Left ventricle myocardium inferior (tissue), 1 donor: ENCODE results near the gene CYBA. TPM values are rescaled to one million over a fixed set of nuclear protein-coding genes. Genes with fewer than 3 reads are reported as not detected.

Experiments used
- DNase-seq: peaks from one replicate; pipeline ENCODE4 v3.0.0-alpha.2; 2020
- H3K27ac ChIP-seq: fragments of 200-600 bp; replicated peaks from 2 replicates; pipeline ENCODE4 v1.8.0; 2021
- H3K27me3 ChIP-seq: fragments of 200-600 bp; 2 replicates; pipeline ENCODE4 v1.8.0; 2021; ENCODE audit warnings: low read depth
- H3K36me3 ChIP-seq: fragments of 200-600 bp; 2 replicates; pipeline ENCODE4 v1.8.0; 2021
- H3K4me1 ChIP-seq: fragments of 200-600 bp; 2 replicates; pipeline ENCODE4 v1.8.0; 2021
- H3K4me3 ChIP-seq: fragments of 200-600 bp; 2 replicates; pipeline ENCODE4 v1.8.0; 2021; ENCODE audit warnings: mild to moderate bottlenecking, moderate library complexity
- H3K9me3 ChIP-seq: fragments of 200-600 bp; replicated peaks from 2 replicates; pipeline ENCODE4 v1.8.0; 2021
- CTCF ChIP-seq: fragments of 200-600 bp; IDR thresholded peaks from 2 replicates; pipeline ENCODE4 v1.8.0; 2021; ENCODE audit warnings: antibody characterized with exemption, mild to moderate bottlenecking, borderline replicate concordance
- intact Hi-C: fragments of 100-400 bp; cut with micrococcal nuclease; formaldehyde crosslinking; loops from one replicate; pipeline ENCODE4 v1.11.0; 2022
- total RNA-seq: library from RNA; stranded (reverse); fragmentation: NEBNext Ultra II Directional; extraction: Animal tissue kit (Norgen Biotek cat#: 25700); gene quantifications from one replicate; pipeline ENCODE4 v1.2.1, GENCODE V29; 2021
- donor health status: DM: no; HTN: yes; CAD: no; lungs with severe emphysema.

CYBA gene
- total RNA-seq, 1 donor from 2014 or later, result 42.6 TPM

- no peak for TF ChIP-seq CTCF
- no peak overlapping the region for H3K4me3 ChIP-seq
- peaks cover 80% of the 10 kb centered on the region for H3K36me3 ChIP-seq
- DNase-seq, result no peak
- H3K9me3 ChIP-seq, result no peaks in the 10 kb centered on the region
- intact Hi-C loops, result no loop called here
- no peaks in the 10 kb centered on the region for H3K27me3 ChIP-seq
- H3K4me1 ChIP-seq, result peaks cover 27% of the 10 kb centered on the region
- no peak overlapping the region for H3K27ac ChIP-seq
Measured at GRCh38 chr16:88605186-88606147, 45.4 kb downstream of the CYBA start.

- no peak for DNase-seq
- TF ChIP-seq CTCF, result no peak
- Histone ChIP-seq H3K4me3 (no peak overlapping the region), H3K27ac (no peak overlapping the region), H3K27me3 (no peaks in the 10 kb centered on the region), H3K36me3 (peaks cover 77% of the 10 kb centered on the region), H3K4me1 (peaks cover 58% of the 10 kb centered on the region), H3K9me3 (no peaks in the 10 kb centered on the region)
- intact Hi-C loops, result no loop called here
Measured at GRCh38 chr16:88602091-88602490, 48.8 kb downstream of the CYBA start.

DNA sequence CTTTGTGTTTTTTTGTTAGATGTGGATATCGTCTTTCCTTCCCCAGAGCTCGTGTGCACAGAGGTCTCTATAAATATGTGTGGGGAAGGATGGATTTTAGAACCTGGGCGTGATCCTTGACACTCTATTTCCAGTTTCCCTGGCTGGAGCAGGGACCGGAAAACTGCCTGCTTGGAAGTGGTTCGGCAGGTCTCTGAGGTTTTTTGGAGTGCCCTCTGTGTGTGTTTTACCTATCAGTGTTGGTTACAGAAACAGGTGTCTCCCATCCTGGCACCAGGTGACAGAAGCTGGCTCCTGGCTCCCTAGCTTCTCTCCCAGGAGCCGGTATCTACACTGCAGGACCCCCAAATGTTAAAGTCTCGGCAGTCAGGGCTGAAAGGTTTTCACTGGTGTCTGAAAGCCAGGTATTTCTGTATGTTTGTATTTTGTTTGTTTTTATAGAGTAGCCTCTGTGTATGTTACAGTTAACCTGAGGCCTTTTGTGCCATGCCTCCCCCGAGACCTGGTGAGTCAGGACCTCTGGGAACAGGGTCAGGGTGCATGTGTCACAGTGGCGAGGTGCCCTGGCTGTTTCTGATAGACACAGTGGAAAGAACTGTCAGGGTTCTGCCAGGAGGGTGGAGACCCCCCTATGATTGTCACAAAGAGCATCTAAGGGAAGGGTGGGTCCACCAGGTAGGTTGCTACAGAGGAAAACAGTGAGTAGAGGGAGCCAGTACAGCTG lies 49.4 kb downstream of the CYBA start:
- TF ChIP-seq CTCF, result no peak
- H3K4me1 ChIP-seq, result peaks cover 61% of the 10 kb centered on the region
- H3K36me3 ChIP-seq, result peaks cover 71% of the 10 kb centered on the region
- H3K27ac ChIP-seq, result peak overlapping the region; percentile 92
- H3K9me3 ChIP-seq, result no peaks in the 10 kb centered on the region
- no peaks in the 10 kb centered on the region for H3K27me3 ChIP-seq
- intact Hi-C loops, result no loop called here
- H3K4me3 ChIP-seq, result no peak overlapping the region
- no peak for DNase-seq

DNA sequence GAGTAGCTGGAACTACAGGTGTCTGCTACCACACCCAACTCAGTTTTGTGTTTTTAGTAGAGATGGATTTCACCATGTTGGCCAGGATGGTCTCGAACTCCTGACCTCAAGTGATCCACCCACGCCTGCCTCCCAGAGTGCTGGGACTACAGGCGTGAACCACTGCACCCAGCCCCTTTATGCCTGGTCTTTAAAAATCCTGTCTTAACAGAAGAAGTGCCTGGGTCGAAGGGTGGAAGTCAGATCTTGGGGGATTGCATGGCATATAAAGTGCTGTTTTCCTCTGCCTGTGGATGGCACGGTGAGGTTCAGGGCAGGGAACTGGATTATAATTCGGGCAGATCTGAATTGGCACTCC lies 50.3 kb downstream of the CYBA start:
- Histone ChIP-seq H3K9me3 (no peaks in the 10 kb centered on the region), H3K27ac (peak overlapping the region; percentile 92), H3K27me3 (no peaks in the 10 kb centered on the region), H3K36me3 (peaks cover 62% of the 10 kb centered on the region), H3K4me3 (no peak overlapping the region), H3K4me1 (peaks cover 62% of the 10 kb centered on the region)
- no peak for DNase-seq
- intact Hi-C loops, result no loop called here
- TF ChIP-seq CTCF, result no peak

DNA sequence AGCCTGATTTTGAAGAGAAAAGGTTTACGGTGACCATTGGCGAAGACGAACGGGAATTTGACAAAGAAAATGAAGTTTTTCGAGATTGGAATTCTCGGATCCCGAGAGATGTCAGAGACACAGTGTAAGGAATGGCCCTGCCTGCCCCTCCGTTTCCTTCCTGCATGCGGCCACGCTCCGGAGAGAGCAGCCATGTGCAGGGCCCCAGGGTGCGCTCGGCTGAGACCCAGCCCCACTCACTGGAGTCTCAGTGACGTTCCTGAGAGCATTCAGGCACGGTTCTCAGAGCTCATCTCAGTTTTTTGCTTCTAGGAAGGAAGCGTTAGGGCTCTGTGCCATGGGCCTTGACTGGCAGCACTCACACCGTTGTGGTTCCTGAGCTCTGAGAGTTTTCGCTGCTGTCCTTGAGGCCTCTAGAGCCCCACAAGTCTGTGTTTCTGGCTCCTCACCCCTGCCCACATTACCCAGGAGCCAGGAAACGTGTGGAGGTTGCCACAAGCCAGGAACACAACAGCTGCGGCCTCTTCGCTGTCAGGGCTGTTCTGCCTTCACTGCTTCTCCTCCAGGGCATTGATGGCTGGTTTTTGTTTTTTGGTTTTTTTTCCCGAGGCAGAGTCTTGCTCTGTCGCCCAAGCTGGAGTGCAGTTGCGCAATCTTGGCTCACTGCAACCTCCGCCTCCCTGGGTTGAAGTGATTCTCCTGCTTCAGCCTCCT lies 50.9 kb downstream of the CYBA start:
- Histone ChIP-seq H3K9me3 (no peaks in the 10 kb centered on the region), H3K4me1 (peaks cover 64% of the 10 kb centered on the region), H3K4me3 (peak overlapping the region; percentile 26), H3K36me3 (peaks cover 56% of the 10 kb centered on the region), H3K27me3 (no peaks in the 10 kb centered on the region), H3K27ac (peak overlapping the region; percentile 92)
- no peak for TF ChIP-seq CTCF
- intact Hi-C loops, result no loop called here
- peak; percentile 29 for DNase-seq
